Lung (tissue), 12 donors: ENCODE measurements around the gene ST6GALNAC2. TPM values are rescaled to one million over a fixed set of nuclear protein-coding genes. Genes with fewer than 3 reads are reported as not detected.

Experiments used
- ATAC-seq: fragments of 200-7000 bp; cut with Tn5 transposase; one replicate; pipeline ENCODE4 v1.9.1; 2020; ENCODE audit warnings: moderate number of reproducible peaks; ENCODE audit not compliant: insufficient read depth, low FRiP score
- DNase-seq, 3 donors: peaks; one replicate each; pipeline ENCODE4 v3.0.0-alpha.2; 2013 to 2017
- H3K27ac ChIP-seq, 2 donors: one replicate each; pipeline ENCODE4 v1.5.1; 2013; ENCODE audit warnings: mild to moderate bottlenecking in 2 of 2, moderate library complexity in 2 of 2, control low read depth in 1 of 2, inconsistent platforms in 1 of 2, low read depth in 1 of 2, low read length in 1 of 2
- H3K27me3 ChIP-seq, 3 donors: one replicate each; pipeline ENCODE4 v1.5.1; 2013; ENCODE audit warnings: low read length in 2 of 3; ENCODE audit not compliant: control insufficient read depth in 3 of 3, insufficient read depth in 3 of 3
- H3K36me3 ChIP-seq, 4 donors: one replicate each; pipeline ENCODE4 v1.5.1; 2013; ENCODE audit warnings: low read length in 4 of 4, mild to moderate bottlenecking in 1 of 4, moderate library complexity in 1 of 4; ENCODE audit not compliant: control insufficient read depth in 4 of 4, insufficient read depth in 4 of 4
- H3K4me1 ChIP-seq, 5 donors: one replicate each; pipeline ENCODE4 v1.5.1; 2013; ENCODE audit warnings: low read length in 5 of 5, mild to moderate bottlenecking in 2 of 5, moderate library complexity in 1 of 5; ENCODE audit not compliant: control insufficient read depth in 5 of 5, insufficient read depth in 5 of 5
- H3K4me3 ChIP-seq: one replicate; pipeline ENCODE4 v1.5.1; 2013; ENCODE audit warnings: mild to moderate bottlenecking, control low read depth, moderate library complexity
- H3K9ac ChIP-seq, 2 donors: one replicate each; pipeline ENCODE4 v1.5.1; 2013; ENCODE audit warnings: low read length in 2 of 2, control low read depth in 1 of 2; ENCODE audit not compliant: insufficient read depth in 1 of 2
- H3K9me3 ChIP-seq, 4 donors: one replicate each; pipeline ENCODE4 v1.5.1; 2013; ENCODE audit warnings: low read length in 3 of 4, mild to moderate bottlenecking in 1 of 4, moderate library complexity in 1 of 4; ENCODE audit not compliant: control insufficient read depth in 4 of 4, insufficient read depth in 3 of 4
- WGBS, 2 donors: extraction: QIAGEN DNeasy Blood & Tissue Kit; methylation state at CpG; one replicate each; pipeline ENCODE4 v1.1.7; 2013; 5-methylcytosine and 5-hydroxymethylcytosine counted together
- polyA plus RNA-seq, 2 donors: library from polyadenylated mRNA; stranded (reverse); fragments of 200-250 nt; gene quantifications; one replicate each; pipeline ENCODE4 v1.2.1, GENCODE V29; 2013
- total RNA-seq, 2 donors: library from RNA; depleted of rRNA in 1 of 2; stranded (reverse); fragments of >200 nt in 1 of 2; gene quantifications; one replicate each; pipeline ENCODE4 v1.2.1, GENCODE V29; 2014 to 2021
- TF ChIP-seq, protein P1 (sequence below): IDR thresholded peaks from 2 replicates; pipeline ENCODE4 v1.5.1; 2012; ENCODE audit warnings: mild to moderate bottlenecking; ENCODE audit errors: control extremely low read depth, extremely low read depth
- donor health status: control.
- donor health status: control.
- donor health status: Bipolar disorder and iron deficiency.
- donor health status: healthy.
- donor health status: DM: yes; HTN: yes; CAD: no.

The ST6GALNAC2 gene
- total and polyA plus RNA-seq, 4 donors = 12.1 to 38.0 (median 18.1) TPM

DNA sequence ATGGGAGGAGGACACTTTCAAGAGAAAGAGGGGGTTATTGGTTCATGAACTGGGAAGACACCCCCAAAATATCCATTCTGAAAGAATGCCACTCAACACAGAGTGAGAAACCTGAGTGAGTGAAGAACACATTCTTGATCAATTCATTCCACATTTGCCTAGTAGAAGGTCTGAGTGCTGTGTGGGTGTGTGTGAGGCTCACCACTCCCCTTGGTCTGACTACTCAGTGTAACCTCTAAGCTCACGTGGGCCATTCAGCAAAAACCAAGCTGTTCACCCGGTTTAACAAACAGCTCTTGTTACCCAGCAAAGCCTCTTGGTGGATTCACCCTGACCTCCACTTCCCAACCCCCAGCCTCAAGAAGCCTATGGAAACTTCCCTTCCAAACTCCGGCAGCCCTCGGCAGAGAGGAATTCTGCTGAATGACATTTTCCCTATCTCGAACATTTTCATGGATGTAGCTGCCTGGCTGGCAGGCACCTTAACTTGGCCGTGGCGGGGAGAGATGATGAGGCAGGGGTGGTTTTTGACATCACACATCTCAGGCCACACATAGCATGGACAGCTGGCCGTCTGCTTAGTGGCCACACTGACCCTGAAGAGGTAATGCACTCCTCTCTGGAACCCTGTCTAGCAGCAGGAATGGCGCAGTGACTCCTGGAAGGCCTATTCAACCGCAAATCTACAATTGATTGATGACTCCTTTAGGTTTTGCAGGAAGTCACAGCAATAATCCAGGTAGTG lies 46.3 kb upstream of the ST6GALNAC2 start:
- Histone ChIP-seq H3K27ac (no peak overlapping the region), H3K27me3 (no peaks in the 10 kb centered on the region), H3K4me3 (no peak overlapping the region), H3K9me3 (no peaks in the 10 kb centered on the region), H3K4me1 (peaks cover 0 to 16% (median 0%) of the 10 kb centered on the region in 5 donors), H3K36me3 (peaks cover 0 to 2% (median 0%) of the 10 kb centered on the region in 4 donors), H3K9ac (no peak overlapping the region)
- 74 to 78% methylated on average over 10 of the region's 10 CpGs for WGBS, 2 donors
- DNase-seq (peak; percentile 55 to 81 (median 62)), ATAC-seq (no peak)
- TF ChIP-seq, protein P1, sequence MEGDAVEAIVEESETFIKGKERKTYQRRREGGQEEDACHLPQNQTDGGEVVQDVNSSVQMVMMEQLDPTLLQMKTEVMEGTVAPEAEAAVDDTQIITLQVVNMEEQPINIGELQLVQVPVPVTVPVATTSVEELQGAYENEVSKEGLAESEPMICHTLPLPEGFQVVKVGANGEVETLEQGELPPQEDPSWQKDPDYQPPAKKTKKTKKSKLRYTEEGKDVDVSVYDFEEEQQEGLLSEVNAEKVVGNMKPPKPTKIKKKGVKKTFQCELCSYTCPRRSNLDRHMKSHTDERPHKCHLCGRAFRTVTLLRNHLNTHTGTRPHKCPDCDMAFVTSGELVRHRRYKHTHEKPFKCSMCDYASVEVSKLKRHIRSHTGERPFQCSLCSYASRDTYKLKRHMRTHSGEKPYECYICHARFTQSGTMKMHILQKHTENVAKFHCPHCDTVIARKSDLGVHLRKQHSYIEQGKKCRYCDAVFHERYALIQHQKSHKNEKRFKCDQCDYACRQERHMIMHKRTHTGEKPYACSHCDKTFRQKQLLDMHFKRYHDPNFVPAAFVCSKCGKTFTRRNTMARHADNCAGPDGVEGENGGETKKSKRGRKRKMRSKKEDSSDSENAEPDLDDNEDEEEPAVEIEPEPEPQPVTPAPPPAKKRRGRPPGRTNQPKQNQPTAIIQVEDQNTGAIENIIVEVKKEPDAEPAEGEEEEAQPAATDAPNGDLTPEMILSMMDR = no peak

DNA sequence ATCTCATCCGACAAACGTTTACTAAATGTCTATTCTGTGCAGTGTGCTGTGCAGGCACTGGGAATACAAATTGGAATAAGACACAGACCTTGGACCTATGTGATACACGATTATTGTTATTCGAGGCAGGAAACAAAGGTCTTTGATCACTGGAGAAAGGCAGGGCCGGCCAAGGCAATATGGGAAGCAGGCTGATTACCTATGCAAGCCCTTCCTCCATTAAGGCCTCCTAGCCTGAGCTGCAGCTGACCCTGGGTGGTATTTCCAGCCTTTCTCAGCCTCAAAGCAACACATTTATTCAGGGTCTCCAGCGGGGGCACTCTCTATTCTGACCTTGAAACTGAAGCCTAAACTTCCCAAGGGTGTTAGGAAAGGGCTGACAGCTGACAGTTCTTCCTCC lies 44.5 kb upstream of the ST6GALNAC2 start:
- no peak overlapping the region for H3K27ac ChIP-seq

DNA sequence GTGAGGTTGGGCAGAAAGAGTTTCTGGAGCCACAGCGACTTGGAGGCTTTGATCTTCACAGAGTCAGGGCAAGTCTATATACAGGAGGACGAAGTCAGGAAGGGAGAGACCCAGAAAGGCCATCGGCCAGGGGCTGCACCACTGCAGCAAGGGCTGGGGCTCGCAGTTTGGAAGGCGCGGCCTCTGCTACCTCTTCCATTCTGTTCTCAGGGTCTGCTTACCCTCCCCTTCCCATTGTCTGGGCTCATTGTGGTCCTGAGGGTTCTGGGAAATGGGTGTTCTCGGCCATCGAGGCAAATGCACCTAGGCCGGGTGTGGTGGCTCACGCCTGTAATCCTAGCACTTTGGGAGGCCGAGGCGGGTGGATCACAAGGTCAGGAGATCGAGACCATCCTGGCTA lies 41.9 kb upstream of the ST6GALNAC2 start:
- Histone ChIP-seq H3K9ac (no peak overlapping the region), H3K36me3 (peaks cover 0 to 2% (median 0%) of the 10 kb centered on the region in 4 donors), H3K4me3 (no peak overlapping the region), H3K27me3 (no peaks in the 10 kb centered on the region), H3K9me3 (no peaks in the 10 kb centered on the region), H3K4me1 (peaks cover 0 to 10% (median 0%) of the 10 kb centered on the region in 5 donors), H3K27ac (no peak overlapping the region)
- ATAC-seq = no peak
- no peak for DNase-seq
- TF ChIP-seq, protein P1 = no peak
- 91 to 98% methylated on average over 12 to 13 of the region's 13 CpGs for WGBS, 2 donors

More for the DNA sequence above, 44.5 kb upstream of the ST6GALNAC2 start:
- Histone ChIP-seq H3K4me3 (no peak overlapping the region), H3K4me1 (peaks cover 0 to 16% (median 0%) of the 10 kb centered on the region in 5 donors), H3K9ac (no peak overlapping the region), H3K27me3 (no peaks in the 10 kb centered on the region), H3K36me3 (peaks cover 0 to 2% (median 0%) of the 10 kb centered on the region in 4 donors), H3K9me3 (no peaks in the 10 kb centered on the region)
- 75 to 83% methylated on average over 6 of the region's 6 CpGs for WGBS, 2 donors
- DNase-seq = no peak
- TF ChIP-seq, protein P1 = no peak
- ATAC-seq = no peak
